ENCODE measurements around the gene NFKB1.

The NFKB1 gene

DNA sequence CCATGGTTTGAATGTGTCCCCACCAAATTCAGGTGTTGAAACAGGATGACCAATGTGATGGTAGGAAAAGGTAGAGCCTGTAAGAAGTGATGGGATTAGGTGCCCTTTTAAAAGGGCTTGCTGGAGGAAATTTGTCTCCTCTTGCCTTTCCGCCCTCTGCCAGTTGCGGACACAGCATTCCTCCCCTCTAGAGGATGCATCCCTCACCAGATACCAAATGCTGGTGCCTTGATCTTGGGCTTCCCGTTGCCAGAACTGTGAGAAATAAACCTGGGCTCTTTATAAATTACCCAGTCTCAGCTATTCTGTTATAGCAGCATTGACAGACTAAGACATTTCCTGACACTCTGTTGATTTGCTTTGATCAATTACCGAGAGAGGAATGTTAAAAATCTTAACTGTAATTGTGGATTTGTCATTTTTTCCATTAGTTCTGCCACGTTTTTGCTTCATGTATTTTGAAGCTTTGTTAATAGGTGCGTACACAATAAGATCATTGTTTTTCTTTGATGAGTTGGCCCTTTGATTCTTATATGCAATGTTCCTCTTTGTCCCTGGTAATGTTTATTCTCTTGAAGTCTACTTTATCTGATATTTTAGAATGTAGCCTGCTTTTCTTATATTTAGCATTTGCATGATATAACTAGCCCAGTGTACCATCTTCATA, 13.3 kb downstream of the NFKB1 start:
- no peak overlapping the region for H3K9ac ChIP-seq
- H4K20me1 ChIP-seq, result peaks cover 17% of the 10 kb centered on the region
- TF ChIP-seq Cebpa-rat (IDR thresholded peaks at IDR 0.05), result no peak
- H3K4me1 ChIP-seq, result peaks cover 10% of the 10 kb centered on the region
- H3K4me2 ChIP-seq, result peak overlapping the region; percentile 51
- no peak overlapping the region for H3K27ac ChIP-seq
- H3K4me3 ChIP-seq, result peak overlapping the region; percentile 39; the same call in 1 of the 2 replicates
- no peaks in the 10 kb centered on the region for H3K27me3 ChIP-seq
- H3K9me3 ChIP-seq, result peaks cover 64% of the 10 kb centered on the region
- H3K36me3 ChIP-seq, result peaks cover 46% of the 10 kb centered on the region

DNA sequence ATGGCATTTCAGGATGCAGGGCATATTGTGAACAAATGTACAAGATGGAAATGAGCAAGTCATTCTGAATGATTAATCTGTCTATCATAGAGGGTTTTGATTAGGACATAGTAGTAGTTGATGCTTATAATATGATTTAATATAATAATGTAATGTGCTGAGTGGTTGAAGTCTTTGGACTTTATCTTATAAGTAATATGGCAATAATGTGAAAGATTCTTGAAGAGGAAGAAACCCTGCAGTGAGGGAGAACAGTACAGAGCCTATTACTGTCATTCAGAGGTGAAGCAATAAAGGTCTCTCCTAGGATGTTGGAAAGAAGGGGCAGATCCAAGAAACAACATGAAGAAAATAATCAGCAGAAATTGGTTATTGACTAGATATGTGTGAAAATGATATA, 16.6 kb downstream of the NFKB1 start:
- no peak overlapping the region for H3K27ac ChIP-seq
- no peak for TF ChIP-seq Cebpa-rat (IDR thresholded peaks at IDR 0.05)
- H3K9ac ChIP-seq, result no peak overlapping the region
- H3K4me3 ChIP-seq, result no peak overlapping the region
- peaks cover 10% of the 10 kb centered on the region for H3K4me1 ChIP-seq
- H3K27me3 ChIP-seq, result no peaks in the 10 kb centered on the region
- peaks cover 42% of the 10 kb centered on the region for H3K9me3 ChIP-seq
- peaks cover 20% of the 10 kb centered on the region for H3K36me3 ChIP-seq
- H3K4me2 ChIP-seq, result no peak overlapping the region
- H4K20me1 ChIP-seq, result peaks cover 47% of the 10 kb centered on the region

DNA sequence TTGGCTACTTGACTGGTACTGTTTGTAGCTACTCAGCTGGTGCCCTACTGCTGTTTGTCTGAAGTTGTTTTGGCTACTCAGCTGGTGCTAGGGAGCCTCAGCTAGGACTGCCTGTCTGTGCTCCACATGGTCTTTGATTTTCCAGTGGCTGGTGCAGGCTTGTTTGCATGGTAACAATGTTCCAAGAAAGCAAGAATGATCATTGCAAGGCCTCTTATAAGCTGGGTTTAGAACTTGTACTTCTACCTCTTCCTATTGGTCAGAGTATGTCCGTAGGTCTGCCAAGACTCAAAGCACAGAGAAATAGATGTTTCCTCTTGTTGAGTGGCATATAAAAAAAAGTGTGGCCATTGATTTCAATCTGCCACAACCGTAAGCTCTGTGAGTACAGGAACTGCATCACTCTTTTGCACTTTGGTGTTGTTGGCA, 17.6 kb downstream of the NFKB1 start:
- H3K9me3 ChIP-seq, result peaks cover 34% of the 10 kb centered on the region
- no peaks in the 10 kb centered on the region for H3K27me3 ChIP-seq
- H3K4me3 ChIP-seq, result no peak overlapping the region
- no peak overlapping the region for H3K9ac ChIP-seq
- peaks cover 19% of the 10 kb centered on the region for H3K36me3 ChIP-seq
- no peak overlapping the region for H3K27ac ChIP-seq
- H3K4me1 ChIP-seq, result peaks cover 10% of the 10 kb centered on the region
- H4K20me1 ChIP-seq, result peaks cover 57% of the 10 kb centered on the region
- H3K4me2 ChIP-seq, result no peak overlapping the region
- no peak for TF ChIP-seq Cebpa-rat (IDR thresholded peaks at IDR 0.05)

DNA sequence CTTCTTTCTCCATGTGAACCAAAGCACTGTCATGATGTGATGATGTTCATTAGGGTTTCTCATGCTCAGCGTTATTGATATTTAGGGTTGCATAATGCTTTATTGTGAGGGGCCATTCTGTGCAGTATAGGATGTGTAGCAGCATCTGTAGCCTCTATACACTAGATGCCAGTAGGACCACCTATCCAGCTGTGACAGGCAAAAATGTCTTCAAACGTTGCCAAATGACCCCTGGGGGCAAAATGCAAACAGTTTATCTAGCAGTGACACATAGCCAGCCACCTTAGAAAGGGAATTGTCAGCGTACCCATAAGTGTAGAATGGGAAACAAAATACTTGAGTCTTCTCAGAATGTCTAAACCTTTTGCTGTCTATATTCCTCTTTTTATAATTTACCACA, 18.8 kb downstream of the NFKB1 start:
- peaks cover 21% of the 10 kb centered on the region for H3K36me3 ChIP-seq
- H3K27ac ChIP-seq, result no peak overlapping the region
- TF ChIP-seq Cebpa-rat (IDR thresholded peaks at IDR 0.05), result no peak
- H4K20me1 ChIP-seq, result peaks cover 69% of the 10 kb centered on the region
- no peaks in the 10 kb centered on the region for H3K4me1 ChIP-seq
- H3K9me3 ChIP-seq, result peaks cover 22% of the 10 kb centered on the region
- H3K9ac ChIP-seq, result no peak overlapping the region
- H3K4me2 ChIP-seq, result no peak overlapping the region
- H3K27me3 ChIP-seq, result no peaks in the 10 kb centered on the region
- no peak overlapping the region for H3K4me3 ChIP-seq

DNA sequence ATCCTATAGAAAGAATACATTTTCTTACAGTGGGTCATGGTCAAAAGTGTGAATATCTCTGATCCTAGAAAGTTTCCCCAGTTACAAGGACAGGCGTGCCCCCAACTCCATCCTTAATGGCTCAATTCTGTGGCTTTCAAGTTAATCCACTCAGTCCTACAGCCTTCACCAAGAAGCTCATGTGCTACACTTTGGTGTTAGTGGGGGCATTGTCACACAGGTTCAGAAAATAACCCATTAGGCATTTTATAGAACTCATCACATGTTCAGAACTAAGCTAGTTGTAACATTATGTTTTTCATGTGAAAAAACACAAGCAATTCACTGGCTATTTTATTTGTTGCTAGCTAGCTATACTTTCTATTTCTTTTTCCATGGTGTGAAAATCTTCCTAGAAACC, 20.4 kb downstream of the NFKB1 start:
- H3K27ac ChIP-seq, result no peak overlapping the region
- peaks cover 29% of the 10 kb centered on the region for H3K36me3 ChIP-seq
- H3K9ac ChIP-seq, result no peak overlapping the region
- H3K4me2 ChIP-seq, result no peak overlapping the region
- H3K27me3 ChIP-seq, result no peaks in the 10 kb centered on the region
- peaks cover 5% of the 10 kb centered on the region; the same call in 1 of the 2 replicates for H3K9me3 ChIP-seq
- TF ChIP-seq Cebpa-rat (IDR thresholded peaks at IDR 0.05), result no peak
- no peaks in the 10 kb centered on the region for H3K4me1 ChIP-seq
- no peak overlapping the region for H3K4me3 ChIP-seq
- peaks cover 82% of the 10 kb centered on the region for H4K20me1 ChIP-seq

DNA sequence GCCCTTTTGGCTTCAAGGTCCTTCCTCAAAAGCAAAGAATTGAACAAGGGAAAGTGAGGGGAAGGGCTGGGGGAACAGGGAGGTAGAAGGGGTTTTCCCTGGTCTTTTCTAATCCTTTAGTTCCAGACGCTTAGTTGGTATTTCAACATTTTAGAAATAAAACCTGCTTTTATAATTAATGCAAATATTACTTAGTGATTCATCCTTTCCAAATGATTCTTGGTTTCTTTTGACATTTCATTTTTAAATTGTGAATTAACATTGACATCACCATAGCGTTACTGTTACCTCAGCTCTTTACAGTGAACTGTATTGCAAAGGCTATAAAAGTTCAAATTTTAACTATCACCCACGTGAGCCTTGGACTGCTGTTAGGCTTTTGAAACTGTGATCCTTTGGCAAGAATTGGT, 20.9 kb downstream of the NFKB1 start:
- no peak for TF ChIP-seq Cebpa-rat (IDR thresholded peaks at IDR 0.05)
- no peak overlapping the region for H3K4me2 ChIP-seq
- H3K9ac ChIP-seq, result no peak overlapping the region
- peaks cover 82% of the 10 kb centered on the region for H4K20me1 ChIP-seq
- H3K4me3 ChIP-seq, result no peak overlapping the region
- no peaks in the 10 kb centered on the region for H3K4me1 ChIP-seq
- H3K27me3 ChIP-seq, result no peaks in the 10 kb centered on the region
- H3K27ac ChIP-seq, result no peak overlapping the region
- H3K36me3 ChIP-seq, result peaks cover 29% of the 10 kb centered on the region
- H3K9me3 ChIP-seq, result 0 out of 2 replicates have a peak, but pooled peaks cover under 1% of the 10 kb centered on the region

DNA sequence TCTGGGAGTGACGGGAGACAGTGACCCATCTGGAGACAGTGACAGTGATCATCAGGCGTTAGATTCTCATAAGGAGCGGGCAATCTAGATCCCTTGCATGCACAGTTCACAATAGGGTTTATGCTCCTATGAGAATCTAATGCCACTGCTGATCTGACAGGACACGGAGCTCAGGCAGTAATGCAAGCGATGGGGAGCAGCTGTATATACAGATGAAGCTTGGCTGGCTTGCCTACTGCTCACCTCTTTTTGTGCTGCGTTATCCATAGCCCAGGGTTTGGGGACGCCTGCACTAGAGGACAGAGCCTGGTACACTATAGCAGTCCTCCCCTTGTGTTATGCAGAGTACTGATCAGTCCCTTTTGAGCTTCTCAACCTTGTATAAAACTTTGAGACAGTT, 23.5 kb downstream of the NFKB1 start:
- TF ChIP-seq Cebpa-rat (IDR thresholded peaks at IDR 0.05), result no peak
- Histone ChIP-seq H3K27me3 (no peaks in the 10 kb centered on the region), H3K4me2 (no peak overlapping the region), H4K20me1 (peaks cover 71% of the 10 kb centered on the region), H3K4me1 (no peaks in the 10 kb centered on the region), H3K36me3 (peaks cover 48% of the 10 kb centered on the region), H3K9ac (no peak overlapping the region), H3K27ac (no peak overlapping the region), H3K4me3 (no peak overlapping the region), H3K9me3 (no peaks in the 10 kb centered on the region)

DNA sequence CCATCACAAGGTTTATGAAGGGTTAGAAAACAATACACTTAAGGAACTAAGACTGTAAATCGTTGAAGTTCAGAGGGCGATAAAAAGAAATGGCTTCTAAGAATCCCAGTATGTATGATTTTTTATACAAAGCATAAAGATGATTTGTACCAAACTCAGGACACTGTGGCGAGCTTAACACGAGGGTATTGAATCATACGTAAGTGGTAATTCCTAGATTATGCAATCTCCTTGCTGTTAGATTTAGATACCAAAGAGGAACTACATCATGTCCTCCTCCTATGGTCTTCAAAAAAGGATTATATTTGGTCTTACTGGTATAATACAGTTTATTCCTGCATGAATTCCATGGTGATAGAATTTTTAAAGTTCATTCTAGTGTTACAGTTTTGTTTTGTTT, 23.9 kb downstream of the NFKB1 start:
- H3K27ac ChIP-seq, result no peak overlapping the region
- H3K36me3 ChIP-seq, result peaks cover 52% of the 10 kb centered on the region
- H3K4me3 ChIP-seq, result no peak overlapping the region
- no peaks in the 10 kb centered on the region for H3K4me1 ChIP-seq
- peaks cover 67% of the 10 kb centered on the region for H4K20me1 ChIP-seq
- TF ChIP-seq Cebpa-rat (IDR thresholded peaks at IDR 0.05), result no peak
- no peaks in the 10 kb centered on the region for H3K27me3 ChIP-seq
- H3K9me3 ChIP-seq, result no peaks in the 10 kb centered on the region
- H3K4me2 ChIP-seq, result no peak overlapping the region
- H3K9ac ChIP-seq, result no peak overlapping the region

DNA sequence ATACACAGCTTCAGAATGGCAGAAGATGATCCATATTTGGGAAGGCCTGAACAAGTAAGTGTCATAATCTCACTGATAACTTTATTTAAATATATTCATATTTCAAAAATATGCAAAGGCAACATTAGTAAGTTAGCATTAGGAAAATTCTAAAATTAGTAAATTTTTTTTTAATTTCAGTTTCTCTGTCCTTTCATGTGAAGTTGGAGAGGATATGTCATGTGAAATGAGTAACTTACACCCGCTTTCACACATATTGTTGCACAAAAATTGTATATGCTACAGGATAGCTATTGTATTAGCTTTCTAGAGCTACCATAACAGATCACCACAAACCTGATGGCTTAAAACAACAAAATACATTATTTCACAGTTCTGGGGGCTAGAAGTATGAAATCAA, 24.3 kb downstream of the NFKB1 start:
- Histone ChIP-seq H3K4me1 (no peaks in the 10 kb centered on the region), H3K27me3 (no peaks in the 10 kb centered on the region), H3K9ac (no peak overlapping the region), H4K20me1 (peaks cover 63% of the 10 kb centered on the region), H3K36me3 (peaks cover 56% of the 10 kb centered on the region), H3K4me3 (no peak overlapping the region), H3K4me2 (no peak overlapping the region), H3K9me3 (no peaks in the 10 kb centered on the region), H3K27ac (no peak overlapping the region)
- no peak for TF ChIP-seq Cebpa-rat (IDR thresholded peaks at IDR 0.05)

DNA sequence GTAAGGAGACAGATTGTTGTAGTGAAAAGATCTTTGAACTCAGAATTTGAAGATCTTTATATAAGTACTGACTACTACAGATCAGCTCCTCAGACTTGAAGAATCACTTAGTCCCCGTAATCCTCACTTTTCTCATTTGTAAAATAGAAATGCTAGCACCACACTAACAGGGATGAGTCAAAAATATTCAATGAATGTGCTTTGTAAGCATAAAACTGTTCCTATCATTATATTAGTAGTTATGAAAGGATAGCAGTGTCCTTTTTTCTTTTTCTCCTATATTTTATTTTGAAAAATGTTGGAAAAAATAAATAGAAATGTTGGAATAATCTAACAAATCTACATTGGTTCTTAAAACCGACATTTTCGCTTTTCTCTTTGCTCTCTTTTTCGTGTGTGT, 25.4 kb downstream of the NFKB1 start:
- Histone ChIP-seq H3K4me1 (no peaks in the 10 kb centered on the region), H4K20me1 (peaks cover 55% of the 10 kb centered on the region), H3K9me3 (no peaks in the 10 kb centered on the region), H3K27ac (no peak overlapping the region), H3K9ac (no peak overlapping the region), H3K4me3 (no peak overlapping the region), H3K4me2 (no peak overlapping the region), H3K36me3 (peaks cover 60% of the 10 kb centered on the region), H3K27me3 (no peaks in the 10 kb centered on the region)
- TF ChIP-seq Cebpa-rat (IDR thresholded peaks at IDR 0.05), result no peak
